ENCODE results near the gene ZNF282. TPM values are rescaled to one million over a fixed set of nuclear protein-coding genes. Genes with fewer than 3 reads are reported as not detected.
"Not testable (repeated sequence)": the region's sequence is repeated elsewhere in the genome, so short reads cannot be mapped to it uniquely, and the experiment has no call there.

The ZNF282 gene
- total RNA-seq, 2 donors from 2014 or later: 30.0 to 33.2 TPM

- intact Hi-C loops (cut with DNase I): no loop called here
- Histone ChIP-seq H3K27ac (no peak overlapping the region), H3K4me3 (no peak overlapping the region), H3K9me3 (no peaks in the 10 kb centered on the region), H3K27me3 (replicated peaks; ENCODE audit: insufficient read depth) (no peaks in the 10 kb centered on the region), H3K36me3 (peaks cover 0 to 4% of the 10 kb centered on the region in 2 donors), H3K4me1 (replicated peaks) (no peaks in the 10 kb centered on the region)
- DNase-seq (ENCODE audit: low spot score): no peak
- 98% methylated on average over 35 of the region's 39 CpGs for WGBS
- TF ChIP-seq POLR2A (IDR thresholded peaks at IDR 0.05): no peak
- no peak for TF ChIP-seq CTCF (IDR thresholded peaks at IDR 0.05)
- no peak for TF ChIP-seq POLR2AphosphoS5 (IDR thresholded peaks at IDR 0.05)
These were observed 28.4 kb downstream of the ZNF282 start for GRCh38 chr7:149223761-149224160.

- H3K27ac ChIP-seq: no peak overlapping the region
- no peak overlapping the region for H3K4me3 ChIP-seq
- no peaks in the 10 kb centered on the region for H3K9me3 ChIP-seq
- H3K4me1 ChIP-seq (replicated peaks): no peaks in the 10 kb centered on the region
- peaks cover 0 to 4% of the 10 kb centered on the region in 2 donors for H3K36me3 ChIP-seq
- DNase-seq (ENCODE audit: low spot score): no peak
- H3K27me3 ChIP-seq (replicated peaks; ENCODE audit: insufficient read depth): no peaks in the 10 kb centered on the region
- intact Hi-C loops (cut with DNase I): no loop called here
- TF ChIP-seq POLR2AphosphoS5 (IDR thresholded peaks at IDR 0.05): no peak
- TF ChIP-seq CTCF (IDR thresholded peaks at IDR 0.05): no peak
- TF ChIP-seq POLR2A (IDR thresholded peaks at IDR 0.05): no peak
- WGBS: 96% methylated on average over 36 of the region's 37 CpGs
These were observed 29.0 kb downstream of the ZNF282 start for GRCh38 chr7:149224352-149224751.

- no peaks in the 10 kb centered on the region for H3K36me3 ChIP-seq
- intact Hi-C loops (cut with DNase I): no loop called here
- DNase-seq (ENCODE audit: low spot score): no peak
- H3K27ac ChIP-seq: no peak overlapping the region
- H3K4me1 ChIP-seq (replicated peaks): no peaks in the 10 kb centered on the region
- H3K27me3 ChIP-seq (replicated peaks; ENCODE audit: insufficient read depth): no peaks in the 10 kb centered on the region
- 94% methylated on average over 17 of the region's 19 CpGs for WGBS
- TF ChIP-seq CTCF (IDR thresholded peaks at IDR 0.05) (no peak), POLR2AphosphoS5 (IDR thresholded peaks at IDR 0.05) (no peak), POLR2A (IDR thresholded peaks at IDR 0.05) (no peak)
- no peak overlapping the region for H3K4me3 ChIP-seq
- H3K9me3 ChIP-seq: no peaks in the 10 kb centered on the region
These were observed 29.8 kb downstream of the ZNF282 start for GRCh38 chr7:149225106-149225505.

- 96% methylated on average over 22 of the region's 22 CpGs for WGBS
These were observed 30.3 kb downstream of the ZNF282 start for GRCh38 chr7:149225656-149226055.

GRCh38 chr7:149226366-149226765 is 31.0 kb downstream of the ZNF282 start:
- DNase-seq (ENCODE audit: low spot score); intact Hi-C loops (cut with DNase I); H3K27me3 ChIP-seq (replicated peaks; ENCODE audit: insufficient read depth); H3K9me3 ChIP-seq; H3K27ac ChIP-seq; H3K4me1 ChIP-seq (replicated peaks); H3K4me3 ChIP-seq; H3K36me3 ChIP-seq: not testable (repeated sequence)
- 92% methylated on average over 17 of the region's 17 CpGs for WGBS

More at GRCh38 chr7:149225656-149226055, 30.3 kb downstream of the ZNF282 start:
- TF ChIP-seq CTCF (IDR thresholded peaks at IDR 0.05): no peak
- TF ChIP-seq POLR2AphosphoS5 (IDR thresholded peaks at IDR 0.05): no peak
- no peak for TF ChIP-seq POLR2A (IDR thresholded peaks at IDR 0.05)
- H3K27me3 ChIP-seq (replicated peaks; ENCODE audit: insufficient read depth): no peaks in the 10 kb centered on the region
- intact Hi-C loops (cut with DNase I): no loop called here
- H3K36me3 ChIP-seq: no peaks in the 10 kb centered on the region
- H3K9me3 ChIP-seq: no peaks in the 10 kb centered on the region
- no peaks in the 10 kb centered on the region for H3K4me1 ChIP-seq (replicated peaks)
- H3K27ac ChIP-seq: no peak overlapping the region
- DNase-seq (ENCODE audit: low spot score): no peak
- no peak overlapping the region for H3K4me3 ChIP-seq

Data from prostate gland (tissue), 2 donors.